Caco-2 (cell line): ENCODE results near the gene PAPOLB. TPM values are rescaled to one million over a fixed set of nuclear protein-coding genes. Genes with fewer than 3 reads are reported as not detected.

Source experiments
- BruUV-seq: library from RNA; stranded (reverse); fragments of 400-500 nt; replicated peaks from 2 replicates; lab custom pipeline; 2021; lab: Mats Ljungman, UMichigan
- CTCF ChIA-PET: fragments of 300-600 bp; sonication (Branson Sonifier 250); formaldehyde crosslinking; loops from one replicate; lab custom pipeline; 2022; ENCODE audit warnings: antibody characterized with exemption; lab: Charles Lee
- POLR2A ChIA-PET: fragments of 300-600 bp; sonication (Branson Sonifier 250); formaldehyde crosslinking; loops from one replicate; lab custom pipeline; 2022; ENCODE audit warnings: antibody characterized with exemption; lab: Charles Lee
- DNase-seq, 2 experiments: peaks; one replicate each; pipeline versions ENCODE4 v3.0.0 to v3.0.0-alpha.2; 2020 to 2022
- H3K27me3 ChIP-seq: replicated peaks from 2 replicates; pipeline ENCODE4 v1.6.0; 2011; ENCODE audit warnings: low read length; ENCODE audit not compliant: control insufficient read depth, insufficient read depth
- H3K36me3 ChIP-seq: 2 replicates; pipeline ENCODE4 v1.5.1; 2011; ENCODE audit warnings: low read length; ENCODE audit not compliant: control insufficient read depth, insufficient read depth
- H3K4me1 ChIP-seq: fragments of 250-450 bp; sonication (Bioruptor Pico); 2 replicates; pipeline ENCODE4 v1.5.1; 2020; ENCODE audit warnings: mild to moderate bottlenecking
- H3K4me3 ChIP-seq: 2 replicates; pipeline ENCODE4 v1.5.1; 2011; ENCODE audit warnings: low read depth, mild to moderate bottlenecking, control low read depth, low read length
- H3K9me3 ChIP-seq: fragments of 250-450 bp; sonication (Bioruptor Pico); 2 replicates; pipeline ENCODE4 v1.5.1; 2020; ENCODE audit warnings: mild to moderate bottlenecking, moderate library complexity
- H3K27ac Mint-ChIP-seq: one replicate; pipeline ENCODE4 v1.8.0; 2022; ENCODE audit warnings: mixed read lengths; ENCODE audit not compliant: unreplicated experiment
- H3K27me3 Mint-ChIP-seq: one replicate; pipeline ENCODE4 v1.8.0; 2022; ENCODE audit warnings: mixed read lengths; ENCODE audit not compliant: insufficient read depth, unreplicated experiment
- H3K36me3 Mint-ChIP-seq: one replicate; pipeline ENCODE4 v1.8.0; 2022; ENCODE audit warnings: mild to moderate bottlenecking, mixed read lengths; ENCODE audit not compliant: insufficient read depth, unreplicated experiment
- H3K4me1 Mint-ChIP-seq: one replicate; pipeline ENCODE4 v1.8.0; 2022; ENCODE audit warnings: low read depth, mixed read lengths; ENCODE audit not compliant: unreplicated experiment
- H3K4me3 Mint-ChIP-seq: one replicate; pipeline ENCODE4 v1.8.0; 2022; ENCODE audit warnings: mild to moderate bottlenecking, moderate library complexity, mixed read lengths; ENCODE audit not compliant: unreplicated experiment
- H3K9me3 Mint-ChIP-seq: one replicate; pipeline ENCODE4 v1.8.0; 2022; ENCODE audit warnings: mixed read lengths; ENCODE audit not compliant: unreplicated experiment
- intact Hi-C: fragments of 100-400 bp; cut with micrococcal nuclease; formaldehyde crosslinking; loops from one replicate; pipeline ENCODE4 v1.10.0; 2022; ENCODE audit not compliant: unreplicated experiment
- total RNA-seq: library from RNA; stranded (reverse); gene quantifications from 2 replicates; pipeline ENCODE4 v1.2.3, GENCODE V29; 2022
- TF ChIP-seq, protein P1 (sequence below), 2 experiments: fragments of 200-600 bp in 1 of 2; IDR thresholded peaks; 1 replicate in 1 of 2; 2 replicates in 1 of 2; pipeline versions ENCODE4 v1.5.1 to v1.8.0; 2011 to 2022; ENCODE audit warnings: antibody characterized with exemption in 1 of 2, control low read depth in 1 of 2, inconsistent platforms in 1 of 2, low read depth in 1 of 2, low read length in 1 of 2, mild to moderate bottlenecking in 1 of 2, moderate library complexity in 1 of 2; ENCODE audit not compliant: insufficient read depth in 1 of 2, severe bottlenecking in 1 of 2, unreplicated experiment in 1 of 2

The PAPOLB gene
- total RNA-seq, 1 experiment from 2014 or later = not detected

- intact Hi-C loops = no loop called here
- POLR2A ChIA-PET = interaction anchor here (0.5 kb wide), 1 partner anchor 199 kb away, joined by 3 read pairs; no protein-coding TSS in a partner anchor
- no TSS peak for BruUV-seq
- H3K36me3 Mint-ChIP-seq = no peaks in the 10 kb centered on the region
- peaks cover 12% of the 10 kb centered on the region for H3K9me3 Mint-ChIP-seq
- DNase-seq = no peak
- CTCF ChIA-PET = no interaction called here
- Histone ChIP-seq H3K9me3 (peaks cover 4% of the 10 kb centered on the region; the same call in 1 of the 2 replicates), H3K4me1 (no peaks in the 10 kb centered on the region), H3K36me3 (no peaks in the 10 kb centered on the region), H3K27me3 (no peaks in the 10 kb centered on the region), H3K4me3 (no peak overlapping the region)
- H3K4me1 Mint-ChIP-seq = no peaks in the 10 kb centered on the region
- no peak overlapping the region for H3K27ac Mint-ChIP-seq
- TF ChIP-seq, protein P1, sequence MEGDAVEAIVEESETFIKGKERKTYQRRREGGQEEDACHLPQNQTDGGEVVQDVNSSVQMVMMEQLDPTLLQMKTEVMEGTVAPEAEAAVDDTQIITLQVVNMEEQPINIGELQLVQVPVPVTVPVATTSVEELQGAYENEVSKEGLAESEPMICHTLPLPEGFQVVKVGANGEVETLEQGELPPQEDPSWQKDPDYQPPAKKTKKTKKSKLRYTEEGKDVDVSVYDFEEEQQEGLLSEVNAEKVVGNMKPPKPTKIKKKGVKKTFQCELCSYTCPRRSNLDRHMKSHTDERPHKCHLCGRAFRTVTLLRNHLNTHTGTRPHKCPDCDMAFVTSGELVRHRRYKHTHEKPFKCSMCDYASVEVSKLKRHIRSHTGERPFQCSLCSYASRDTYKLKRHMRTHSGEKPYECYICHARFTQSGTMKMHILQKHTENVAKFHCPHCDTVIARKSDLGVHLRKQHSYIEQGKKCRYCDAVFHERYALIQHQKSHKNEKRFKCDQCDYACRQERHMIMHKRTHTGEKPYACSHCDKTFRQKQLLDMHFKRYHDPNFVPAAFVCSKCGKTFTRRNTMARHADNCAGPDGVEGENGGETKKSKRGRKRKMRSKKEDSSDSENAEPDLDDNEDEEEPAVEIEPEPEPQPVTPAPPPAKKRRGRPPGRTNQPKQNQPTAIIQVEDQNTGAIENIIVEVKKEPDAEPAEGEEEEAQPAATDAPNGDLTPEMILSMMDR (IDR thresholded peaks at IDR 0.05; ENCODE audit: insufficient read depth in 1 of 2, low read depth in 1 of 2, low read length in 1 of 2, severe bottlenecking in 1 of 2, unreplicated experiment in 1 of 2) = no peak
- peaks cover 4% of the 10 kb centered on the region for H3K27me3 Mint-ChIP-seq
- no peak overlapping the region for H3K4me3 Mint-ChIP-seq
Observed at GRCh38 chr7:4889682-4890081, 27.9 kb upstream of the PAPOLB start.

DNA sequence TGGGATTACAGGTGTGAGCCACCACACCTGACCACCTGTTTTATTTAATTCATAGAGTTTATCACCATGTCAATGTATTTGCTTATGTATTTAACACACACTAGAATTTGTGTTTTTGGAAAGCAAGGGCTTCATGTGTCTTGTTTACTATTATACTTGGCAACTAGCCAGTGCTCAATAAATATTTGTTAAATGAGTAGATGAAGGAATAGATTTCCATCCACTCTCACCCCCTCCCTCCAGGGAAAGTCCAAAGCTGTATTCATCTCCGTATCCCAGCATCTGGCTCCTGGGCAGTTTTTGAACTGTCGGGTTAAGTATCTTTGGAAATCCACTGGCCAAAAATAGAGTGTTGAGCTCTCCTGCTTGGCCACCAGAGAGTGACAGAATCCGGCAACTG, 26.3 kb upstream of the PAPOLB start:
- intact Hi-C loops = no loop called here
- no peak overlapping the region for H3K27ac Mint-ChIP-seq
- Histone ChIP-seq H3K27me3 (no peaks in the 10 kb centered on the region), H3K4me3 (no peak overlapping the region), H3K4me1 (no peaks in the 10 kb centered on the region), H3K36me3 (no peaks in the 10 kb centered on the region), H3K9me3 (peaks cover 4% of the 10 kb centered on the region; the same call in 1 of the 2 replicates)
- no peak for DNase-seq
- TF ChIP-seq, protein P1 (IDR thresholded peaks at IDR 0.05; ENCODE audit: insufficient read depth in 1 of 2, low read depth in 1 of 2, low read length in 1 of 2, severe bottlenecking in 1 of 2, unreplicated experiment in 1 of 2) = no peak
- BruUV-seq = no TSS peak
- ChIA-PET CTCF (no interaction called here), POLR2A (interaction anchor here (0.6 kb wide), 1 partner anchor 254 kb away, joined by 4 read pairs; no protein-coding TSS in a partner anchor)
- no peaks in the 10 kb centered on the region for H3K36me3 Mint-ChIP-seq
- H3K27me3 Mint-ChIP-seq = peaks cover 4% of the 10 kb centered on the region
- H3K4me3 Mint-ChIP-seq = no peak overlapping the region
- H3K4me1 Mint-ChIP-seq = no peaks in the 10 kb centered on the region
- peaks cover 12% of the 10 kb centered on the region for H3K9me3 Mint-ChIP-seq

GRCh38 chr7:4886671-4887070, 24.8 kb upstream of the PAPOLB start:
- Histone ChIP-seq H3K4me3 (no peak overlapping the region), H3K36me3 (no peaks in the 10 kb centered on the region), H3K4me1 (peaks cover 7% of the 10 kb centered on the region; the same call in 1 of the 2 replicates), H3K27me3 (no peaks in the 10 kb centered on the region), H3K9me3 (no peaks in the 10 kb centered on the region)
- H3K4me1 Mint-ChIP-seq = no peaks in the 10 kb centered on the region
- ChIA-PET POLR2A (no interaction called here), CTCF (no interaction called here)
- H3K27me3 Mint-ChIP-seq = peaks cover 4% of the 10 kb centered on the region
- intact Hi-C loops = no loop called here
- no peak overlapping the region for H3K4me3 Mint-ChIP-seq
- DNase-seq = no peak
- H3K9me3 Mint-ChIP-seq = peaks cover 8% of the 10 kb centered on the region
- H3K27ac Mint-ChIP-seq = no peak overlapping the region
- no peaks in the 10 kb centered on the region for H3K36me3 Mint-ChIP-seq
- no TSS peak for BruUV-seq
- TF ChIP-seq, protein P1 (IDR thresholded peaks at IDR 0.05; ENCODE audit: insufficient read depth in 1 of 2, low read depth in 1 of 2, low read length in 1 of 2, severe bottlenecking in 1 of 2, unreplicated experiment in 1 of 2) = no peak
